ENCODE data around the gene KRT9.
"Not testable (repeated sequence)": the region's sequence is repeated elsewhere in the genome, so short reads cannot be mapped to it uniquely, and the experiment has no call there.

The KRT9 gene

GRCh38 chr17:41576740-41577139, 4.9 kb upstream of the KRT9 start:
- DNase-seq: not testable (repeated sequence)

- DNase-seq: no peak
Measured at GRCh38 chr17:41575336-41575735, 3.5 kb upstream of the KRT9 start.

GRCh38 chr17:41567317-41567716, 4.5 kb downstream of the KRT9 start:
- no peak for DNase-seq

- no peak for DNase-seq
Measured at GRCh38 chr17:41565338-41565737, 6.5 kb downstream of the KRT9 start.

GRCh38 chr17:41563607-41564170, 8.2 kb downstream of the KRT9 start:
- no peak for DNase-seq

GRCh38 chr17:41561554-41561953, 10.3 kb downstream of the KRT9 start:
- DNase-seq: no peak

GRCh38 chr17:41559548-41559947, 12.3 kb downstream of the KRT9 start:
- no peak for DNase-seq

GRCh38 chr17:41556931-41557330, 14.9 kb downstream of the KRT9 start:
- no peak for DNase-seq

- DNase-seq: no peak
Measured at GRCh38 chr17:41556306-41556705, 15.6 kb downstream of the KRT9 start.

GRCh38 chr17:41555105-41555887, 16.6 kb downstream of the KRT9 start:
- DNase-seq: no peak

- no peak for DNase-seq
Measured at GRCh38 chr17:41553987-41554680, 17.7 kb downstream of the KRT9 start.

GRCh38 chr17:41553176-41553575, 18.7 kb downstream of the KRT9 start:
- DNase-seq: no peak

- DNase-seq: no peak
Measured at GRCh38 chr17:41552455-41552854, 19.4 kb downstream of the KRT9 start.

- no peak for DNase-seq
Measured at GRCh38 chr17:41551365-41551764, 20.5 kb downstream of the KRT9 start.

- DNase-seq: no peak
Measured at GRCh38 chr17:41549596-41550039, 22.2 kb downstream of the KRT9 start.

- peak; percentile 90 for DNase-seq
Measured at GRCh38 chr17:41548844-41549595, 22.8 kb downstream of the KRT9 start.

GRCh38 chr17:41547921-41548843, 23.7 kb downstream of the KRT9 start:
- DNase-seq: peak; percentile 87

GRCh38 chr17:41547378-41547841, 24.4 kb downstream of the KRT9 start:
- DNase-seq: no peak

GRCh38 chr17:41546819-41547218, 25.0 kb downstream of the KRT9 start:
- DNase-seq: no peak

GRCh38 chr17:41545829-41546410, 25.9 kb downstream of the KRT9 start:
- no peak for DNase-seq

- no peak for DNase-seq
Measured at GRCh38 chr17:41544935-41545334, 26.9 kb downstream of the KRT9 start.

- no peak for DNase-seq
Measured at GRCh38 chr17:41544491-41544892, 27.4 kb downstream of the KRT9 start.

Data from stimulated activated CD4-positive, alpha-beta T cell treated with anti-CD3 and anti-CD28 coated beads, Interleukin-15, amount 100 ng/mL, for 24 hours (primary cell).